IgD-negative memory B cell (primary cell): ENCODE measurements around the gene TGM5. TPM values are rescaled to one million over a fixed set of nuclear protein-coding genes. Genes with fewer than 3 reads are reported as not detected.
A peak's percentile ranks its signal among the peaks of the same experiment; 100 is the strongest.

Experiments
- H3K27ac Mint-ChIP-seq, 3 donors: one replicate each; pipeline ENCODE4 v1.8.0; 2020 to 2022; ENCODE audit warnings: mild to moderate bottlenecking in 3 of 3, mixed read lengths in 3 of 3, moderate library complexity in 1 of 3
- H3K27me3 Mint-ChIP-seq: one replicate; pipeline ENCODE4 v1.8.0; 2021; ENCODE audit warnings: mixed read lengths
- H3K36me3 Mint-ChIP-seq: one replicate; pipeline ENCODE4 v1.8.0; 2020; ENCODE audit warnings: mild to moderate bottlenecking, mixed read lengths
- H3K4me1 Mint-ChIP-seq, 3 donors: one replicate each; pipeline ENCODE4 v1.8.0; 2020 to 2022; ENCODE audit warnings: mixed read lengths in 3 of 3, mild to moderate bottlenecking in 1 of 3
- H3K4me3 Mint-ChIP-seq, 4 donors: one replicate each; pipeline ENCODE4 v1.8.0; 2020 to 2022; ENCODE audit warnings: mild to moderate bottlenecking in 4 of 4, mixed read lengths in 4 of 4, moderate library complexity in 3 of 4
- H3K9me3 Mint-ChIP-seq, 3 donors: one replicate each; pipeline ENCODE4 v1.8.0; 2020 to 2021; ENCODE audit warnings: mixed read lengths in 3 of 3, mild to moderate bottlenecking in 1 of 3
- polyA plus RNA-seq: library from polyadenylated mRNA; unstranded; fragments of 300-500 nt; fragmentation: Illumina TruSeq; gene quantifications from one replicate; pipeline ENCODE4 v1.2.3, GENCODE V29; 2021

TGM5 gene
- polyA plus RNA-seq, 1 donor from 2014 or later = not detected

- Mint-ChIP-seq H3K36me3 (no peaks in the 10 kb centered on the region), H3K4me1 (peaks cover 26 to 35% (median 31%) of the 10 kb centered on the region in 3 donors), H3K27me3 (peaks cover 2% of the 10 kb centered on the region), H3K9me3 (peaks cover 0 to 7% (median 4%) of the 10 kb centered on the region in 3 donors), H3K27ac (no peak overlapping the region), H3K4me3 (no peak overlapping the region)
These were observed 711 bp upstream of the TGM5 start for GRCh38 chr15:43267439-43267838.

- peaks cover 2% of the 10 kb centered on the region for H3K27me3 Mint-ChIP-seq
- peaks cover 0 to 2% (median 0%) of the 10 kb centered on the region in 3 donors for H3K9me3 Mint-ChIP-seq
- peaks cover 2% of the 10 kb centered on the region for H3K36me3 Mint-ChIP-seq
- peaks cover 25 to 29% (median 29%) of the 10 kb centered on the region in 3 donors for H3K4me1 Mint-ChIP-seq
- H3K4me3 Mint-ChIP-seq = no peak overlapping the region
- no peak overlapping the region for H3K27ac Mint-ChIP-seq
These were observed 342 bp downstream of the TGM5 start for GRCh38 chr15:43266386-43266785.

DNA sequence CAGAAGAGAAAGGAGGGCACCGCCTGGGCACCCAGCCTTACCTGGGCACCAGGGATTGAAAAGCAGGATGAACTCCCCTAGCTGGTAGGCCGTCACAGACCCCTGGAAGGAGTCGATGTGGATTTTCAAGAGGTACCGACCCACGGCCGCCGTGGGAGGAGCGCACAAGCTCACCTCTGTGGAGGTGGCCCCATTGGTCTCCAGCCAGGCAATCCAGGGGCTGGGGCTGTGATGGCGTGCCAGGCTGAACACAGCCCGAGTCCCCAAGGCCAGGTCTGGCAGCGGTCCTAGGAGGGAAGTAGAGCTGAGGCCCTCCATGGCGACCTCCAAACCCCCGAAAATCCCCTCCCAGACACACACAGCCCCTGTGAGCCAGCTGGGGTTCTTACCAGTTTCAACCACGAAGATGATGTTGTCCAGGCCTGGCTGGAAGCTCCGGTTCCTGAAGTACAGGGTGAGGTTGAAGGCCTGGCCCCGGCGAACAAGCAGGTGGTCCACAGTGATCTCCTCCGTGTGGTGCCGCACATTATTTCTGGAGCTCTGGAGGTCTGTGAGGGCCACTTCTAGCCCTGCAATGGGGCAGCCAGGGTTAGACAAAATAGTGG lies 6.6 kb downstream of the TGM5 start:
- H3K27me3 Mint-ChIP-seq = peaks cover 1% of the 10 kb centered on the region

GRCh38 chr15:43258781-43259180 lies 7.9 kb downstream of the TGM5 start:
- H3K27ac Mint-ChIP-seq = no peak overlapping the region
- H3K27me3 Mint-ChIP-seq = peaks cover 3% of the 10 kb centered on the region
- peaks cover 2% of the 10 kb centered on the region for H3K36me3 Mint-ChIP-seq

More for the DNA sequence above, 6.6 kb downstream of the TGM5 start:
- Mint-ChIP-seq H3K4me1 (peaks cover 0 to 3% (median 2%) of the 10 kb centered on the region in 3 donors), H3K9me3 (peaks cover 0 to 2% (median 0%) of the 10 kb centered on the region in 3 donors), H3K4me3 (no peak overlapping the region), H3K27ac (no peak overlapping the region), H3K36me3 (peaks cover 2% of the 10 kb centered on the region)

GRCh38 chr15:43256341-43256740 lies 10.4 kb downstream of the TGM5 start:
- Mint-ChIP-seq H3K9me3 (no peaks in the 10 kb centered on the region), H3K27me3 (peaks cover 3% of the 10 kb centered on the region), H3K27ac (no peak overlapping the region), H3K4me1 (peaks cover 9 to 19% (median 17%) of the 10 kb centered on the region in 3 donors), H3K36me3 (no peaks in the 10 kb centered on the region), H3K4me3 (no peak overlapping the region)

More at GRCh38 chr15:43258781-43259180, 7.9 kb downstream of the TGM5 start:
- Mint-ChIP-seq H3K9me3 (peaks cover 0 to 2% (median 0%) of the 10 kb centered on the region in 3 donors), H3K4me3 (no peak overlapping the region), H3K4me1 (peaks cover 5 to 9% (median 7%) of the 10 kb centered on the region in 3 donors)

DNA sequence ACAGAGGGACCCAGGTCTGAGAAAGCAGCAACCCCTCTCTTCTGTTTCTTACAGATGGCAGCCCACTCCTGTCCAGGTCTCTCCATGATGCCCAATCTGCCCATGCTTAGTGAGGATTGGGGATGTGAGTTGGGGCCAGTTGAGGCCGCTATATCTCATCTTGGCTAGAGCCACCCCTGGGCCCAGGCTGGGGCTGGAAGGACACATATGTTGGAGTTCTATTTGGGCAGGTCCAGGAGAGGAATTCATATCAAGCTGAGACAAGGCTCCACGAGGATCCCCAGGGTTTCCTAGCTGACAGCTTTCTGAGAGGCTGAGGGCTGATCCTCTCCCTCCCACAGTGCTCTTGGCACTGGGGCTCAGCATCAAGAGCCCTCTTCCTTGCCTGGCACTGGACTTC lies 11.4 kb downstream of the TGM5 start:
- Mint-ChIP-seq H3K4me3 (no peak overlapping the region), H3K9me3 (no peaks in the 10 kb centered on the region), H3K4me1 (peaks cover 11 to 21% (median 19%) of the 10 kb centered on the region in 3 donors), H3K36me3 (no peaks in the 10 kb centered on the region), H3K27ac (no peak overlapping the region), H3K27me3 (peaks cover 3% of the 10 kb centered on the region)

GRCh38 chr15:43253431-43254403 lies 13.0 kb downstream of the TGM5 start:
- Mint-ChIP-seq H3K36me3 (peaks cover 2% of the 10 kb centered on the region), H3K27ac (peak overlapping the region; percentile 5 to 59 (median 31)), H3K9me3 (no peaks in the 10 kb centered on the region), H3K4me1 (peaks cover 11 to 26% (median 25%) of the 10 kb centered on the region in 3 donors), H3K27me3 (peaks cover 3% of the 10 kb centered on the region), H3K4me3 (peak overlapping the region in 3 of 4 donors; percentile 46 to 82 (median 65))

DNA sequence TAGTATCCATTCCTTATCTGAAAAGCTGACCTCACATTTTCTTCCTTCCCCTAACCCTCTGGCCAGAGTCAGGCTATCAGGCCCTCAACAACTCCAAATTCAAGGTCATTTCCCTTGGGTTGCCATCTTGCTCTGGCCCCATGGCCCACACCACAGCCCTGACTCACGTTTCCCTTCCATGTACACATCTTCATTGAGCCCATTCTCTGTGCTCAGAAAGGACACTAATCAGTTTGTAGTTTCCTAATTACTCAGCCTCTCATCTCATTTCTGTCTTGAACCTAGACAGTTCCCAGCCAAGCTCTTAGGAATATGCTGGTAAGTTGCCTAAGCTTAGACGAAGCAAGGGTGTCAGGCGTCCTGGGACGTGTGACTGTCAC lies 14.9 kb downstream of the TGM5 start:
- H3K4me1 Mint-ChIP-seq = peaks cover 11 to 26% (median 25%) of the 10 kb centered on the region in 3 donors
- peaks cover 3% of the 10 kb centered on the region for H3K27me3 Mint-ChIP-seq
- no peak overlapping the region for H3K4me3 Mint-ChIP-seq
- H3K27ac Mint-ChIP-seq = no peak overlapping the region
- peaks cover 2% of the 10 kb centered on the region for H3K36me3 Mint-ChIP-seq
- H3K9me3 Mint-ChIP-seq = no peaks in the 10 kb centered on the region

GRCh38 chr15:43251185-43251870 lies 15.4 kb downstream of the TGM5 start:
- no peaks in the 10 kb centered on the region for H3K9me3 Mint-ChIP-seq
- H3K27ac Mint-ChIP-seq = no peak overlapping the region
- H3K27me3 Mint-ChIP-seq = peaks cover 3% of the 10 kb centered on the region
- peaks cover 11 to 26% (median 25%) of the 10 kb centered on the region in 3 donors for H3K4me1 Mint-ChIP-seq
- H3K4me3 Mint-ChIP-seq = no peak overlapping the region
- H3K36me3 Mint-ChIP-seq = peaks cover 5% of the 10 kb centered on the region

GRCh38 chr15:43250785-43251184 lies 15.9 kb downstream of the TGM5 start:
- Mint-ChIP-seq H3K27me3 (peaks cover 3% of the 10 kb centered on the region), H3K4me3 (no peak overlapping the region), H3K4me1 (peaks cover 11 to 26% (median 25%) of the 10 kb centered on the region in 3 donors), H3K9me3 (no peaks in the 10 kb centered on the region), H3K27ac (no peak overlapping the region), H3K36me3 (peaks cover 5% of the 10 kb centered on the region)

DNA sequence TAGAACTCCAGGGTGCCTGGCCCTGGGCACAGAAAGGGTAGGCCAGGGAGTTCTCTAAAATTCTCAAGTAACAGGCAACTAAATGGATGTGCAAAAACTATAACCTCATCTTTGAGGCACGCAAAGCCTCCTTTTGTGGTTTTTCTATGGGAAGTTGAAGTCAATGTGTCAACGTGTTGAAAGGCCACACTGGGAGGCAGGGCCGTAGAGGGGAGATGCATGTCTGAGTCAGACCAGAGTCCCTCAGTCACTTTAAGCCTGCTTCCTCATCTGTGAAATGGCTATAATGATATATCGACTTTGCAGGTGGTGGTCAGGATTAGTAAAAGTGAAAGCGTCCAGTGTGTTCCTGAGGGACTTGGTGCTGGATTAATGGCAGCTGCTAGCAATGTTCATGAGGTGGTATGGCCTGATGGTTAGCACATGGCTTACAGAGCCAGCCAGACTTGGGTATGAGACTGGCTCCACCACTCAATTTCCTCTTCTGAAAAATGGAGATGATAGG lies 17.0 kb downstream of the TGM5 start:
- peaks cover 5% of the 10 kb centered on the region for H3K36me3 Mint-ChIP-seq
- H3K27ac Mint-ChIP-seq = peak overlapping the region in 1 of 3 donors; percentile 16

GRCh38 chr15:43249236-43249635 lies 17.5 kb downstream of the TGM5 start:
- H3K27me3 Mint-ChIP-seq = no peaks in the 10 kb centered on the region
- no peaks in the 10 kb centered on the region for H3K9me3 Mint-ChIP-seq
- H3K4me1 Mint-ChIP-seq = peaks cover 11 to 22% (median 20%) of the 10 kb centered on the region in 3 donors
- peak overlapping the region in 1 of 3 donors; percentile 16 for H3K27ac Mint-ChIP-seq
- H3K36me3 Mint-ChIP-seq = peaks cover 5% of the 10 kb centered on the region
- no peak overlapping the region for H3K4me3 Mint-ChIP-seq

More for the DNA sequence above, 17.0 kb downstream of the TGM5 start:
- H3K9me3 Mint-ChIP-seq = no peaks in the 10 kb centered on the region
- peaks cover 11 to 25% (median 24%) of the 10 kb centered on the region in 3 donors for H3K4me1 Mint-ChIP-seq
- peaks cover 1% of the 10 kb centered on the region for H3K27me3 Mint-ChIP-seq
- no peak overlapping the region for H3K4me3 Mint-ChIP-seq

DNA sequence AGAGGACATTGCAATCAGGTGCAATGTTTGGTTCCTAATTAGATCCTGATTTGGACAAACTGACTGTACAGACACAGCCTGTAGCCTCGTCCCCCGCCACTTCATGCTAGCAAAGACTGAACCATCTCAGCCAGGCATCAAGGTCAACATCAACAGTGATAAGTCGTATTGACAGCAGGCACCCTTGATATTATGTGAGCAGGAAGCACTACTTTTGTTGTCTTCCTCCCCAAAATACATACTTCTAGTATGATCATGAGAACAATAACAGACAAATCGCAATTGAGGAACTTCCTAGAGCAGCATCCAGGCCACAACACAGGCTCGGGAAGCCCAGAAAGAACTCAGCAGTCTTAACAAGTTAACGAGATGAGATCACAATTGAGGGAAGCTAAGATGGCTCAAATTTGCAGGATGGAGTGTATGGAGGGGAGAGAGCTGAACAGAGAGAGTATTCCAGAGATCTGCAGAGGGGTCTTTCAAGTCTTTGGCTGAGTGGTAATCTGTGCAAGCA lies 20.4 kb downstream of the TGM5 start:
- no peaks in the 10 kb centered on the region for H3K9me3 Mint-ChIP-seq
- no peak overlapping the region for H3K4me3 Mint-ChIP-seq
- H3K27ac Mint-ChIP-seq = no peak overlapping the region
- peaks cover 2 to 9% (median 6%) of the 10 kb centered on the region in 3 donors for H3K4me1 Mint-ChIP-seq
- peaks cover 5% of the 10 kb centered on the region for H3K36me3 Mint-ChIP-seq
- H3K27me3 Mint-ChIP-seq = no peaks in the 10 kb centered on the region

DNA sequence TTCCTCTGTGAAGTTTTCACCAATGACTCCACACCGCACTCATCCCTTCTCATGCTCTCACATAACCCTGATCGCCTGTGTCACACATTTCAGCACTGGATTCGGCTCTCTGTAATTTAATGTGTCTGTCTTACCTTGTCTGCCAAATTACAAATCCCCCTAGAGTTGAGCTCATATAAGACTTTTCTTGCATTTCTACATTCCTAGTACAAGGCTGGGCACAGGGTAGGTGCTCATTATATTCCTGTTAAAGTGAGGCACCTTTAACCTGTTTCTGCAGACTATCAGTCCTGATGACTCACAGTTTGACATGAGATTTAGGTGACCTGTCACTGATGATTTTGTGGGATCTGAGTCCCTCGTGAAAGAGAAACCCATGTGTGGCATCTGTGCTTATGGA lies 22.6 kb downstream of the TGM5 start:
- Mint-ChIP-seq H3K36me3 (peaks cover 3% of the 10 kb centered on the region), H3K4me1 (peaks cover 0 to 2% (median 0%) of the 10 kb centered on the region in 3 donors), H3K27me3 (peaks cover 1% of the 10 kb centered on the region), H3K9me3 (no peaks in the 10 kb centered on the region), H3K27ac (no peak overlapping the region), H3K4me3 (no peak overlapping the region)
